Immature natural killer cell (primary cell): ENCODE measurements around the gene C1orf226. TPM values are rescaled to one million over a fixed set of nuclear protein-coding genes. Genes with fewer than 3 reads are reported as not detected.

ENCODE experiments used
- DNase-seq, 3 donors: peaks; one replicate each; pipeline ENCODE4 v3.0.0; 2022; ENCODE audit warnings: mixed read lengths in 1 of 3
- H3K27ac Mint-ChIP-seq, 6 donors: one replicate each; pipeline ENCODE4 v1.8.0; 2020; ENCODE audit warnings: mixed read lengths in 6 of 6, mild to moderate bottlenecking in 5 of 6, inconsistent platforms in 4 of 6, moderate library complexity in 3 of 6
- H3K27me3 Mint-ChIP-seq, 3 donors: one replicate each; pipeline ENCODE4 v1.8.0; 2020 to 2021; ENCODE audit warnings: low read depth in 3 of 3, mild to moderate bottlenecking in 3 of 3, mixed read lengths in 3 of 3, moderate library complexity in 3 of 3, inconsistent platforms in 1 of 3
- H3K36me3 Mint-ChIP-seq, 3 donors: one replicate each; pipeline ENCODE4 v1.8.0; 2020; ENCODE audit warnings: mixed read lengths in 3 of 3, inconsistent platforms in 2 of 3, mild to moderate bottlenecking in 2 of 3
- H3K4me1 Mint-ChIP-seq, 2 donors: one replicate each; pipeline ENCODE4 v1.8.0; 2020; ENCODE audit warnings: inconsistent platforms in 2 of 2, mild to moderate bottlenecking in 2 of 2, mixed read lengths in 2 of 2, moderate library complexity in 1 of 2
- H3K4me3 Mint-ChIP-seq, 5 donors: one replicate each; pipeline ENCODE4 v1.8.0; 2020; ENCODE audit warnings: mild to moderate bottlenecking in 5 of 5, mixed read lengths in 5 of 5, inconsistent platforms in 3 of 5, moderate library complexity in 3 of 5
- H3K9me3 Mint-ChIP-seq, 6 donors: one replicate each; pipeline ENCODE4 v1.8.0; 2020; ENCODE audit warnings: mild to moderate bottlenecking in 6 of 6, mixed read lengths in 6 of 6, inconsistent platforms in 4 of 6, moderate library complexity in 3 of 6
- polyA plus RNA-seq, 3 donors: library from polyadenylated mRNA; unstranded; fragments of 300-500 nt; fragmentation: Illumina TruSeq; gene quantifications; one replicate each; pipeline ENCODE4 v1.2.3, GENCODE V29; 2021

C1orf226 gene
- polyA plus RNA-seq, 3 donors from 2014 or later: not detected

GRCh38 chr1:162384601-162385279, 3.2 kb downstream of the C1orf226 start:
- Mint-ChIP-seq H3K27ac (peak overlapping the region in 1 of 6 donors; percentile 71), H3K36me3 (no peaks in the 10 kb centered on the region)

GRCh38 chr1:162385280-162385623, 3.7 kb downstream of the C1orf226 start:
- H3K4me3 Mint-ChIP-seq: no peak overlapping the region
- H3K4me1 Mint-ChIP-seq: peaks cover 27 to 33% of the 10 kb centered on the region in 2 donors
- H3K9me3 Mint-ChIP-seq: no peaks in the 10 kb centered on the region
- H3K36me3 Mint-ChIP-seq: no peaks in the 10 kb centered on the region
- DNase-seq: no peak
- H3K27ac Mint-ChIP-seq: peak overlapping the region in 1 of 6 donors; percentile 15
- peaks cover 0 to 1% (median 0%) of the 10 kb centered on the region in 3 donors for H3K27me3 Mint-ChIP-seq

More at GRCh38 chr1:162384601-162385279, 3.2 kb downstream of the C1orf226 start:
- Mint-ChIP-seq H3K4me3 (no peak overlapping the region), H3K9me3 (no peaks in the 10 kb centered on the region), H3K4me1 (peaks cover 22 to 28% of the 10 kb centered on the region in 2 donors), H3K27me3 (peaks cover 0 to 1% (median 0%) of the 10 kb centered on the region in 3 donors)
- no peak for DNase-seq

- DNase-seq: no peak
- no peaks in the 10 kb centered on the region for H3K9me3 Mint-ChIP-seq
- no peak overlapping the region for H3K4me3 Mint-ChIP-seq
- H3K27me3 Mint-ChIP-seq: peaks cover 1 to 2% (median 1%) of the 10 kb centered on the region in 3 donors
- peak overlapping the region in 1 of 6 donors; percentile 15 for H3K27ac Mint-ChIP-seq
- peaks cover 32 to 37% of the 10 kb centered on the region in 2 donors for H3K4me1 Mint-ChIP-seq
- no peaks in the 10 kb centered on the region for H3K36me3 Mint-ChIP-seq
These were observed 4.2 kb downstream of the C1orf226 start for GRCh38 chr1:162385702-162386101.

- no peaks in the 10 kb centered on the region for H3K36me3 Mint-ChIP-seq
- H3K4me1 Mint-ChIP-seq: peaks cover 40 to 46% of the 10 kb centered on the region in 2 donors
- DNase-seq: no peak
- no peaks in the 10 kb centered on the region for H3K9me3 Mint-ChIP-seq
- H3K27me3 Mint-ChIP-seq: peaks cover 1 to 2% (median 1%) of the 10 kb centered on the region in 3 donors
- H3K4me3 Mint-ChIP-seq: no peak overlapping the region
- peak overlapping the region in 1 of 6 donors; percentile 66 for H3K27ac Mint-ChIP-seq
These were observed 5.0 kb downstream of the C1orf226 start for GRCh38 chr1:162386292-162387225.

GRCh38 chr1:162387226-162388082, 5.9 kb downstream of the C1orf226 start:
- no peaks in the 10 kb centered on the region for H3K9me3 Mint-ChIP-seq
- H3K27ac Mint-ChIP-seq: peak overlapping the region in 4 of 6 donors; percentile 22 to 65 (median 42)
- H3K27me3 Mint-ChIP-seq: peaks cover 1 to 2% (median 1%) of the 10 kb centered on the region in 3 donors
- H3K4me1 Mint-ChIP-seq: peaks cover 49 to 53% of the 10 kb centered on the region in 2 donors
- DNase-seq: no peak
- no peak overlapping the region for H3K4me3 Mint-ChIP-seq
- peaks cover 4 to 7% (median 6%) of the 10 kb centered on the region in 3 donors for H3K36me3 Mint-ChIP-seq

GRCh38 chr1:162388083-162388594, 6.6 kb downstream of the C1orf226 start:
- H3K4me3 Mint-ChIP-seq: no peak overlapping the region
- no peaks in the 10 kb centered on the region for H3K9me3 Mint-ChIP-seq
- H3K27me3 Mint-ChIP-seq: peaks cover 1 to 2% (median 1%) of the 10 kb centered on the region in 3 donors
- peak overlapping the region in 4 of 6 donors; percentile 31 to 65 (median 54) for H3K27ac Mint-ChIP-seq
- peaks cover 4 to 9% (median 7%) of the 10 kb centered on the region in 3 donors for H3K36me3 Mint-ChIP-seq
- no peak for DNase-seq
- H3K4me1 Mint-ChIP-seq: peaks cover 54 to 56% of the 10 kb centered on the region in 2 donors

- no peak for DNase-seq
- Mint-ChIP-seq H3K4me1 (peaks cover 56 to 61% of the 10 kb centered on the region in 2 donors), H3K4me3 (peak overlapping the region in 2 of 5 donors; percentile 66 to 72)
These were observed 7.1 kb downstream of the C1orf226 start for GRCh38 chr1:162388615-162389014.

GRCh38 chr1:162389021-162389818, 7.7 kb downstream of the C1orf226 start:
- Mint-ChIP-seq H3K4me1 (peaks cover 56 to 65% of the 10 kb centered on the region in 2 donors), H3K27ac (peak overlapping the region; percentile 66 to 89 (median 78)), H3K36me3 (peaks cover 4 to 12% (median 10%) of the 10 kb centered on the region in 3 donors), H3K4me3 (peak overlapping the region; percentile 35 to 72 (median 57)), H3K9me3 (no peaks in the 10 kb centered on the region), H3K27me3 (peaks cover 0 to 2% (median 1%) of the 10 kb centered on the region in 3 donors)
- no peak for DNase-seq

More at GRCh38 chr1:162388615-162389014, 7.1 kb downstream of the C1orf226 start:
- Mint-ChIP-seq H3K27me3 (peaks cover under 1 to 2% (median 1%) of the 10 kb centered on the region in 3 donors), H3K9me3 (no peaks in the 10 kb centered on the region), H3K36me3 (peaks cover 4 to 12% (median 10%) of the 10 kb centered on the region in 3 donors), H3K27ac (peak overlapping the region; percentile 5 to 87 (median 70))

GRCh38 chr1:162389971-162390370, 8.4 kb downstream of the C1orf226 start:
- Mint-ChIP-seq H3K9me3 (no peaks in the 10 kb centered on the region), H3K27me3 (peaks cover 0 to 2% (median 1%) of the 10 kb centered on the region in 3 donors), H3K36me3 (peaks cover 4 to 12% (median 10%) of the 10 kb centered on the region in 3 donors), H3K27ac (peak overlapping the region; percentile 71 to 89 (median 78)), H3K4me1 (peaks cover 56 to 65% of the 10 kb centered on the region in 2 donors), H3K4me3 (peak overlapping the region; percentile 6 to 72 (median 57))
- no peak for DNase-seq

GRCh38 chr1:162390396-162391185, 9.1 kb downstream of the C1orf226 start:
- no peak for DNase-seq
- Mint-ChIP-seq H3K36me3 (peaks cover 4 to 12% (median 10%) of the 10 kb centered on the region in 3 donors), H3K27me3 (peaks cover 0 to 2% (median 1%) of the 10 kb centered on the region in 3 donors), H3K4me1 (peaks cover 56 to 71% of the 10 kb centered on the region in 2 donors), H3K9me3 (no peaks in the 10 kb centered on the region), H3K4me3 (peak overlapping the region in 3 of 5 donors; percentile 8 to 72 (median 66)), H3K27ac (peak overlapping the region; percentile 41 to 89 (median 78))

- Mint-ChIP-seq H3K36me3 (peaks cover 10 to 22% (median 13%) of the 10 kb centered on the region in 3 donors), H3K4me3 (peak overlapping the region in 1 of 5 donors; percentile 9), H3K9me3 (no peaks in the 10 kb centered on the region), H3K4me1 (peaks cover 64 to 85% of the 10 kb centered on the region in 2 donors), H3K27me3 (peaks cover 0 to 2% (median 1%) of the 10 kb centered on the region in 3 donors), H3K27ac (peak overlapping the region; percentile 79 to 94 (median 87))
- no peak for DNase-seq
These were observed 10.4 kb downstream of the C1orf226 start for GRCh38 chr1:162391790-162392563.
